OCI-LY7 (cell line): ENCODE results near the gene ASB12. TPM values are rescaled to one million over a fixed set of nuclear protein-coding genes. Genes with fewer than 3 reads are reported as not detected.

Source experiments
- BruUV-seq: library from RNA; stranded (reverse); fragments of 400-500 nt; replicated peaks from 2 replicates; lab custom pipeline; 2021; lab: Mats Ljungman, UMichigan
- CTCF ChIA-PET: fragments of 300-600 bp; sonication (Branson Sonifier 250); formaldehyde crosslinking; loops from one replicate; lab custom pipeline; 2022; ENCODE audit warnings: antibody characterized with exemption; ENCODE audit not compliant: unreplicated experiment; lab: Charles Lee
- POLR2A ChIA-PET: fragments of 300-600 bp; sonication (Branson Sonifier 250); formaldehyde crosslinking; loops from one replicate; lab custom pipeline; 2022; ENCODE audit warnings: antibody characterized with exemption; lab: Charles Lee
- DNase-seq: peaks from one replicate; pipeline ENCODE4 v3.0.0-alpha.2; 2015; ENCODE audit warnings: low spot score
- H2AFZ ChIP-seq: fragments of 200-600 bp; sonication (generic), shearing (Covaris generic); 2 replicates; pipeline ENCODE4 v1.6.1; 2014; ENCODE audit warnings: mild to moderate bottlenecking, antibody characterized with exemption, low read length, moderate library complexity
- H3K27ac ChIP-seq: fragments of 200-600 bp; sonication (generic); 2 replicates; pipeline ENCODE4 v1.5.1; 2014; ENCODE audit warnings: mixed run types, low read depth, mild to moderate bottlenecking, moderate library complexity, low read length, inconsistent platforms; ENCODE audit not compliant: poor library complexity, severe bottlenecking
- H3K36me3 ChIP-seq: fragments of 200-600 bp; sonication (generic); 2 replicates; pipeline ENCODE4 v1.6.1; 2014; ENCODE audit warnings: mild to moderate bottlenecking, antibody characterized with exemption, low read length, moderate library complexity, mixed read lengths; ENCODE audit not compliant: insufficient read depth
- H3K4me1 ChIP-seq: fragments of 200-600 bp; sonication (generic); 2 replicates; pipeline ENCODE4 v1.5.1; 2014; ENCODE audit warnings: mild to moderate bottlenecking, low read length; ENCODE audit not compliant: insufficient read depth, poor library complexity, severe bottlenecking
- H3K4me2 ChIP-seq: fragments of 200-600 bp; sonication (generic); 2 replicates; pipeline ENCODE4 v1.6.1; 2014; ENCODE audit warnings: mild to moderate bottlenecking, low read length
- H3K4me3 ChIP-seq: fragments of 200-600 bp; sonication (generic); 2 replicates; pipeline ENCODE4 v1.5.1; 2014; ENCODE audit warnings: mild to moderate bottlenecking, low read depth, low read length; ENCODE audit not compliant: poor library complexity, severe bottlenecking
- H3K79me2 ChIP-seq: fragments of 200-600 bp; sonication (generic); 2 replicates; pipeline ENCODE4 v1.6.1; 2016; ENCODE audit warnings: low read depth, mild to moderate bottlenecking, low read length, moderate library complexity, mixed read lengths; ENCODE audit not compliant: insufficient read depth
- H3K9me2 ChIP-seq: fragments of 200-600 bp; sonication (generic); 2 replicates; pipeline ENCODE4 v1.6.1; 2016; ENCODE audit warnings: mild to moderate bottlenecking, low read length, mixed read lengths; ENCODE audit not compliant: insufficient read depth
- H3K9me3 ChIP-seq: fragments of 200-600 bp; sonication (generic); 2 replicates; pipeline ENCODE4 v1.6.1; 2014; ENCODE audit warnings: mild to moderate bottlenecking, mixed run types, low read length, mixed read lengths
- H4K20me1 ChIP-seq: fragments of 200-600 bp; sonication (generic); 2 replicates; pipeline ENCODE4 v1.6.1; 2014; ENCODE audit warnings: mild to moderate bottlenecking, antibody characterized with exemption, low read length, moderate library complexity, mixed read lengths; ENCODE audit not compliant: insufficient read depth
- EZH2phosphoT487 ChIP-seq: fragments of 200-600 bp; sonication (generic); IDR thresholded peaks from 2 replicates; pipeline ENCODE4 v1.6.1; 2018; ENCODE audit warnings: low read depth, borderline replicate concordance, mild to moderate bottlenecking, mixed run types, antibody characterized with exemption, low read length, moderate library complexity, mixed read lengths
- intact Hi-C: fragments of 100-400 bp; cut with micrococcal nuclease; formaldehyde crosslinking; loops from one replicate; pipeline ENCODE4 v1.10.0; 2022; ENCODE audit not compliant: unreplicated experiment
- total RNA-seq, 2 experiments: library from RNA; depleted of rRNA in 1 of 2; stranded (reverse); fragments of >200 nt in 1 of 2; shearing (Covaris generic) in 1 of 2; gene quantifications; 2 replicates each; pipeline ENCODE4 v1.2.3, GENCODE V29; 2014 to 2022
- TF ChIP-seq, protein P1 (sequence below): fragments of 200-600 bp; sonication (generic); conservative IDR thresholded peaks from 2 replicates; pipeline ENCODE4 v1.5.1; 2014; ENCODE audit warnings: mild to moderate bottlenecking, antibody characterized with exemption, low read length, moderate library complexity, mixed read lengths

Gene ASB12
- total RNA-seq, 2 experiments from 2014 or later: 0.51 to 0.66 TPM

DNA sequence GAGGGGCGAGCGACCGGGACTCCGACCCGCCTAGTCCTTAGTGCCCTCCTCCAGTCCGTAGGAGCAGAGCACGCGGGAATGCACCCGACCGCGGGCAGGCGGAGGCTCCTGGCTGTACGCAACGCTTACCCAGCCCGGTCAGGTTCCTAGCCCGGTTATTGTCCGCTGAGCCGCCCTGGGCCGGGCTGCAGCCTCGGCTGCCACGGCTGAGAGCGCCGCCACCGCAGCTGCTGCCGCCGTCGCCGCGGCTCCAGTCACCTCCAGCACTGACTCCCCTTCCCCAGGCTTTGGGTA is 25.0 kb downstream of the ASB12 start, which contains the start of gene AMER1:
Gene AMER1, minus strand, starts transcription at position 268 of the 294 bp plus-strand sequence. CDS start 12,422 bp downstream, outside the sequence.
- intact Hi-C loops: loop anchor here (2.0 to 5.0 kb wide), 2 partner anchors 189 to 853 kb away; partner anchors contain the start of genes MTMR8 and SPIN4
- Histone ChIP-seq H4K20me1 (no peaks in the 10 kb centered on the region), H3K4me1 (peaks cover 12% of the 10 kb centered on the region), H3K36me3 (no peaks in the 10 kb centered on the region), H3K4me3 (peak within 1 kb of the TSS; percentile 80), H3K9me3 (no peaks in the 10 kb centered on the region), H3K27ac (peak within 1 kb of the TSS; percentile 47), H3K4me2 (peak within 1 kb of the TSS; percentile 84), H3K9me2 (no peaks in the 10 kb centered on the region), H2AFZ (peak within 1 kb of the TSS; percentile 93), H3K79me2 (no peaks in the 10 kb centered on the region)
- DNase-seq: no peak
- CTCF ChIA-PET: interaction anchor here (0.9 kb wide), 1 partner anchor 223 kb away, joined by 4 read pairs; no protein-coding TSS in a partner anchor
- POLR2A ChIA-PET: interaction anchor here (0.5 to 0.6 kb wide), 2 partner anchors 178 to 221 kb away, joined by 4 read pairs; no protein-coding TSS in a partner anchor
- TF ChIP-seq, protein P1, sequence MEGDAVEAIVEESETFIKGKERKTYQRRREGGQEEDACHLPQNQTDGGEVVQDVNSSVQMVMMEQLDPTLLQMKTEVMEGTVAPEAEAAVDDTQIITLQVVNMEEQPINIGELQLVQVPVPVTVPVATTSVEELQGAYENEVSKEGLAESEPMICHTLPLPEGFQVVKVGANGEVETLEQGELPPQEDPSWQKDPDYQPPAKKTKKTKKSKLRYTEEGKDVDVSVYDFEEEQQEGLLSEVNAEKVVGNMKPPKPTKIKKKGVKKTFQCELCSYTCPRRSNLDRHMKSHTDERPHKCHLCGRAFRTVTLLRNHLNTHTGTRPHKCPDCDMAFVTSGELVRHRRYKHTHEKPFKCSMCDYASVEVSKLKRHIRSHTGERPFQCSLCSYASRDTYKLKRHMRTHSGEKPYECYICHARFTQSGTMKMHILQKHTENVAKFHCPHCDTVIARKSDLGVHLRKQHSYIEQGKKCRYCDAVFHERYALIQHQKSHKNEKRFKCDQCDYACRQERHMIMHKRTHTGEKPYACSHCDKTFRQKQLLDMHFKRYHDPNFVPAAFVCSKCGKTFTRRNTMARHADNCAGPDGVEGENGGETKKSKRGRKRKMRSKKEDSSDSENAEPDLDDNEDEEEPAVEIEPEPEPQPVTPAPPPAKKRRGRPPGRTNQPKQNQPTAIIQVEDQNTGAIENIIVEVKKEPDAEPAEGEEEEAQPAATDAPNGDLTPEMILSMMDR: no peak
- TF ChIP-seq EZH2phosphoT487: no peak
- BruUV-seq: no TSS peak

DNA sequence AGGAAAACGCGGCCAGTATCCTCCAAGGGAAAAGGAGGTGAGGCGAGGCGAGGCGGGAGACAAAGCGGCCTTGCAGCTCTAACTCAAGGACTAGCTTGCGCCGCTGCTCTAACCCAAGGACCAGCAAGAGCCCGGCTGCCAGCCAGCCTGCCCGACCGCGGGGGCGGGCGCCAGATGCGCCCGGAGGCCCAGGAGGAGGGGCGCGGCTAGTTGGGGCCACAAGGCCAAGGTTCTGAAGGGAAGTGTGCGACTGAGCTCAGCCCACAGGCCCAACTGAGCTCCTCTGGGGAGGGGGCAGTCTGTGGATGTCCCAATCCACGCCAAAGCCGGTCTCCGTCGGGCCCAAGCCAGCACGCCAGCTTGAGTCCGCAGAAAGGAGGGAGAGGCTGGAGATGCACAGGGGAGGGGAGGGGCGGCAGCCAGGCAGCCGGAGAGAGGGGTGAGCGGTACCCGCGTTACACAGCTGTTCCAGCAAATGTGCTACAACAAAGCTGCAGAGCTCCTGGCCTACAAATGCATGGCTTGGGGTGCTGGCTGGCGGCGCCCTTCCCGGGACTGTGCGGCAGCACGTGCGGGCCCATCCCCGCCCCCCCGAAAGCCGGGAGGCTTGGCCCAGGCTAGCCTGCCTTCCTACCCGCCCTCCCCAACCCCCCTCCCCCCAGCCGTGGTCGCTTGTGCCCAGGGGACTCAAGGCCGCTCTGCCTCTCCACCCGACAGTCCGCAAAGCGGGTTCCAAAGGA is 25.5 kb downstream of the ASB12 start:
- Histone ChIP-seq H3K36me3 (no peaks in the 10 kb centered on the region), H3K4me1 (peaks cover 12% of the 10 kb centered on the region), H3K4me2 (peak overlapping the region; percentile 81), H3K4me3 (peak overlapping the region; percentile 80), H3K9me2 (no peaks in the 10 kb centered on the region), H4K20me1 (no peaks in the 10 kb centered on the region), H3K79me2 (no peaks in the 10 kb centered on the region), H2AFZ (peak overlapping the region; percentile 93), H3K9me3 (no peaks in the 10 kb centered on the region), H3K27ac (no peak overlapping the region)
- TF ChIP-seq EZH2phosphoT487: no peak
- TF ChIP-seq, protein P1: no peak
- CTCF ChIA-PET: interaction anchor here (0.9 kb wide), 1 partner anchor 224 kb away, joined by 4 read pairs; no protein-coding TSS in a partner anchor
- peak; percentile 31 for DNase-seq
- POLR2A ChIA-PET: interaction anchor here (0.6 kb wide), 1 partner anchor 178 kb away, joined by 4 read pairs; no protein-coding TSS in a partner anchor
- BruUV-seq: no TSS peak
- intact Hi-C loops: loop anchor here (2.0 to 5.0 kb wide), 2 partner anchors 190 to 853 kb away; partner anchors contain the start of genes MTMR8 and SPIN4

DNA sequence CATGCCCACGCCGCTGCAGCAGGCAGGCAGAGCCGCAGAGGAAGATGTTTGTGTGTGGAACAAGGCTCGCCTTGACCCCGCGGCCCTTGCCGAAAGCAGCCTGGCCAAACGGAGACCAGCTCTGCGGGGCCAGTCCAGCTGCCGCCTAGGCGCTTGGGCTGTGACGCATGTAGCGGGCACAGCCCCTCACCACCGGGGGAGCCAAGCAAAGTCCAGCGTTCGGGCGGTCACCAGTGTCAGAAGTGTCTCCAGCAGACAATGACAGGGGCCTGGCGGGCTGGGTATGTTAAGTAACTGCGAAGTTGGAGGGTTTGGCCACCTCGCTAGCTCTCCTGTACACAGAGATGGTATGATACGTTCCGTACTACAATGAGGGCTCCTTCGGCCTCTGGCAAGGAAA is 26.2 kb downstream of the ASB12 start:
- no peaks in the 10 kb centered on the region for H3K9me3 ChIP-seq
- POLR2A ChIA-PET: no interaction called here
- intact Hi-C loops: loop anchor here (2.0 kb wide), 1 partner anchor 191 kb away; the partner anchor contains the start of gene MTMR8
- peaks cover 12% of the 10 kb centered on the region for H3K4me1 ChIP-seq
- peak overlapping the region; percentile 80 for H3K4me3 ChIP-seq
- no peak for DNase-seq
- no TSS peak for BruUV-seq
- CTCF ChIA-PET: no interaction called here
- no peaks in the 10 kb centered on the region for H4K20me1 ChIP-seq
- H3K9me2 ChIP-seq: no peaks in the 10 kb centered on the region
- no peak for TF ChIP-seq EZH2phosphoT487
- TF ChIP-seq, protein P1: no peak
- H3K36me3 ChIP-seq: no peaks in the 10 kb centered on the region
- H3K27ac ChIP-seq: no peak overlapping the region
- no peak overlapping the region for H2AFZ ChIP-seq
- no peaks in the 10 kb centered on the region for H3K79me2 ChIP-seq
- peak overlapping the region; percentile 81 for H3K4me2 ChIP-seq
